DOHH2 (cell line): ENCODE measurements around the gene DR1.

Experiments used
- CTCF ChIP-seq: fragments of 200-600 bp; sonication (generic); IDR thresholded peaks from one replicate; pipeline ENCODE4 v1.5.1; 2014; ENCODE audit warnings: antibody characterized with exemption, mild to moderate bottlenecking, low read depth, low read length; ENCODE audit not compliant: poor library complexity, severe bottlenecking
- EZH2phosphoT487 ChIP-seq: fragments of 200-600 bp; sonication (generic); IDR thresholded peaks from 2 replicates; pipeline ENCODE4 v1.6.1; 2017; ENCODE audit warnings: borderline replicate concordance, mild to moderate bottlenecking, antibody characterized with exemption, low read length, moderate library complexity, mixed read lengths

- no peak for TF ChIP-seq CTCF
- no peak for TF ChIP-seq EZH2phosphoT487
These were observed 49.5 kb downstream of the DR1 start for GRCh38 chr1:93395195-93395594.
